A549 (cell line): Measurements from ENCODE around the gene SCN2B. TPM values are rescaled to one million over a fixed set of nuclear protein-coding genes. Genes with fewer than 3 reads are reported as not detected.
A peak's percentile ranks its signal among the peaks of the same experiment; 100 is the strongest.

ENCODE experiments used
- ATAC-seq, 2 experiments: fragments of 200-7000 bp in 1 of 2; fragments of >200 bp in 1 of 2; cut with Nextera tagmentation in 1 of 2; cut with Tn5 transposase in 1 of 2; 3 replicates each; pipeline versions ENCODE4 v1.8.0 to v1.9.1; 2018 to 2020; ENCODE audit warnings: mild to moderate bottlenecking in 1 of 2, moderate library complexity in 1 of 2
- CTCF ChIA-PET: fragments of 300-600 bp; sonication (Branson Sonifier 250); formaldehyde crosslinking; extraction: SDS; loops from one replicate; lab custom pipeline; 2021; ENCODE audit warnings: antibody characterized with exemption, inconsistent platforms; lab: Yijun Ruan, JAX
- POLR2A ChIA-PET: fragments of 350-600 bp; formaldehyde crosslinking; extraction: SDS; loops from one replicate; lab custom pipeline; 2021; ENCODE audit warnings: antibody characterized with exemption, inconsistent platforms; lab: Yijun Ruan, JAX
- DNase-seq, 2 experiments: peaks; one replicate each; pipeline versions ENCODE4 v3.0.0 to v3.0.0-alpha.2; 2011 to 2016; ENCODE audit warnings: low read depth in 1 of 2, low spot score in 1 of 2
- FAIRE-seq: peaks from 2 replicates; lab custom pipeline; 2011; peaks lifted over from hg19 to GRCh38; lab: Jason Lieb, UNC
- H3K27ac ChIP-seq, 2 experiments: fragments of >200 bp; sonication (Bioruptor Twin); formaldehyde crosslinking; 3 replicates each; pipeline ENCODE4 v1.5.1; 2016 to 2017
- H3K4me1 ChIP-seq: fragments of >200 bp; sonication (Bioruptor Twin); formaldehyde crosslinking; 3 replicates; pipeline ENCODE4 v1.6.1; 2016
- H3K4me2 ChIP-seq: fragments of >200 bp; sonication (Bioruptor Twin); formaldehyde crosslinking; 3 replicates; pipeline ENCODE4 v1.6.1; 2016
- H3K4me3 ChIP-seq: fragments of >200 bp; sonication (Bioruptor Twin); formaldehyde crosslinking; 3 replicates; pipeline ENCODE4 v1.5.1; 2016
- H3K9me3 ChIP-seq: fragments of >200 bp; sonication (Bioruptor Twin); formaldehyde crosslinking; 3 replicates; pipeline ENCODE4 v1.6.1; 2016
- ATOH8 ChIP-seq: fragments of 250-450 bp; sonication (Bioruptor Pico); IDR thresholded peaks from 2 replicates; pipeline ENCODE4 v1.5.0; 2020; ENCODE audit warnings: low read depth, mild to moderate bottlenecking, moderate library complexity
- BHLHE40 ChIP-seq: IDR thresholded peaks from 2 replicates; pipeline ENCODE4 v1.6.1; 2012; ENCODE audit warnings: low read depth, low read length, inconsistent platforms
- CBX2 ChIP-seq: fragments of 200-600 bp; sonication (generic); IDR thresholded peaks from 2 replicates; pipeline ENCODE4 v1.6.1; 2016; ENCODE audit warnings: low read depth, mild to moderate bottlenecking, borderline replicate concordance
- CBX8 ChIP-seq: fragments of 200-600 bp; sonication (generic); IDR thresholded peaks from 2 replicates; pipeline ENCODE4 v1.6.1; 2016
- CHD4 ChIP-seq: fragments of 200-600 bp; sonication (generic); IDR thresholded peaks from 2 replicates; pipeline ENCODE4 v1.6.1; 2016; ENCODE audit warnings: antibody characterized with exemption, mild to moderate bottlenecking, borderline replicate concordance
- E2F6 ChIP-seq: IDR thresholded peaks from 2 replicates; pipeline ENCODE4 v1.6.1; 2012; ENCODE audit warnings: low read depth, borderline replicate concordance
- EHF ChIP-seq: fragments of 250-450 bp; sonication (Bioruptor Pico); IDR thresholded peaks from 2 replicates; pipeline ENCODE4 v1.5.0; 2020; ENCODE audit warnings: mild to moderate bottlenecking
- EHMT2 ChIP-seq: fragments of 200-600 bp; sonication (generic); IDR thresholded peaks from 2 replicates; pipeline ENCODE4 v1.6.1; 2016; ENCODE audit warnings: antibody characterized with exemption, low read depth, mild to moderate bottlenecking, moderate library complexity
- ELK1 ChIP-seq: fragments of 150-350 bp; IDR thresholded peaks from 2 replicates; pipeline ENCODE4 v1.6.1; 2014; ENCODE audit warnings: low read depth, mild to moderate bottlenecking, low read length
- ESRRA ChIP-seq: fragments of 150-350 bp; IDR thresholded peaks from 2 replicates; pipeline ENCODE4 v1.6.1; 2014; ENCODE audit warnings: mild to moderate bottlenecking, low read length, borderline replicate concordance
- FOSB ChIP-seq: fragments of 250-450 bp; sonication (Bioruptor Pico); IDR thresholded peaks from 2 replicates; pipeline ENCODE4 v1.5.0; 2020; ENCODE audit warnings: mild to moderate bottlenecking, moderate library complexity
- FOSL2 ChIP-seq, 2 experiments: fragments of 450-650 bp in 1 of 2; fragments of >200 bp in 1 of 2; sonication (Bioruptor Twin) in 1 of 2; formaldehyde crosslinking; IDR thresholded peaks; 2 replicates each; pipeline versions ENCODE4 v1.5.0 to v1.6.1; 2016 to 2020; ENCODE audit warnings: mild to moderate bottlenecking in 1 of 2, moderate library complexity in 1 of 2
- HMGXB4 ChIP-seq: fragments of 250-450 bp; sonication (Bioruptor Pico); IDR thresholded peaks from 2 replicates; pipeline ENCODE4 v1.5.0; 2021; ENCODE audit warnings: mild to moderate bottlenecking, moderate library complexity, borderline replicate concordance
- JUN ChIP-seq, 2 experiments: fragments of >200 bp; sonication (Bioruptor Twin); formaldehyde crosslinking; IDR thresholded peaks; 2 replicates in 1 of 2; 3 replicates in 1 of 2; pipeline ENCODE4 v1.6.1; 2016 to 2017
- JUNB ChIP-seq: fragments of >200 bp; sonication (Bioruptor Twin); formaldehyde crosslinking; IDR thresholded peaks from 2 replicates; pipeline ENCODE4 v1.6.1; 2016
- KDM1A ChIP-seq: fragments of 200-600 bp; sonication (generic); IDR thresholded peaks from 2 replicates; pipeline ENCODE4 v1.6.1; 2016; ENCODE audit warnings: low read depth, mild to moderate bottlenecking
- KDM5A ChIP-seq: fragments of 200-600 bp; sonication (generic); IDR thresholded peaks from 2 replicates; pipeline ENCODE4 v1.6.1; 2016; ENCODE audit warnings: antibody characterized with exemption, mild to moderate bottlenecking
- MYC ChIP-seq: IDR thresholded peaks from 2 replicates; pipeline ENCODE4 v1.6.1; 2012; ENCODE audit warnings: mild to moderate bottlenecking, inconsistent platforms, low read length, improper control_type of control experiment, borderline replicate concordance
- NFE2L2 ChIP-seq: fragments of 150-350 bp; conservative IDR thresholded peaks from 2 replicates; pipeline ENCODE4 v1.6.1; 2014; ENCODE audit warnings: low read length
- NR3C1 ChIP-seq: fragments of >200 bp; sonication (Bioruptor Twin); formaldehyde crosslinking; IDR thresholded peaks from 3 replicates; pipeline ENCODE4 v1.6.1; 2017
- POLR2AphosphoS2 ChIP-seq: conservative IDR thresholded peaks from 2 replicates; pipeline ENCODE4 v1.6.1; 2012; ENCODE audit warnings: low read length, improper control_type of control experiment, inconsistent platforms
- SMC3 ChIP-seq: fragments of >200 bp; sonication (Bioruptor Twin); formaldehyde crosslinking; IDR thresholded peaks from 3 replicates; pipeline ENCODE4 v1.6.1; 2018; ENCODE audit warnings: inconsistent platforms
- ZC3H11A ChIP-seq: fragments of 450-650 bp; IDR thresholded peaks from 2 replicates; pipeline ENCODE4 v1.6.1; 2014; ENCODE audit warnings: antibody characterized with exemption, mild to moderate bottlenecking
- WGBS: methylation state at CpG from one replicate; pipeline ENCODE4 v1.1.6; 2017; ENCODE audit errors: missing lambda C conversion rate; 5-methylcytosine and 5-hydroxymethylcytosine counted together
- polyA plus RNA-seq, 4 experiments: library from polyadenylated mRNA; depleted of rRNA in 3 of 4; stranded (reverse); fragments of >200 nt; fragmentation: RNase III in 1 of 4; extraction: RNeasy Plus Mini Kit Qiagen cat#74134 plus additional on column Dnase treatment in 1 of 4; gene quantifications; 2 replicates in 3 of 4; 3 replicates in 1 of 4; pipeline ENCODE4 v1.2.3, GENCODE V29; 2011 to 2017

SCN2B gene
- polyA plus RNA-seq, 2 of the 4 experiments (the other 2 are of a cell fraction), result not detected

GRCh38 chr11:118145285-118146227 is 30.9 kb downstream of the SCN2B start (continued):
- TF ChIP-seq HMGXB4 (CRISPR knock-in tag) (no peak), ESRRA (no peak), POLR2AphosphoS2 (no peak), JUNB (no peak), SMC3 (peak; percentile 86), NFE2L2 (no peak), JUN (IDR thresholded peaks at IDR 0.05) (no peak), EHMT2 (no peak), BHLHE40 (no peak), EHF (CRISPR knock-in tag) (no peak)

- DNase-seq, result no peak
- H3K27ac ChIP-seq, result no peak overlapping the region
- TF ChIP-seq EHF (CRISPR knock-in tag), result no peak
- no peak for TF ChIP-seq CHD4
- TF ChIP-seq ZC3H11A, result no peak
- no peak for TF ChIP-seq MYC
- TF ChIP-seq ELK1, result no peak
- no peak for TF ChIP-seq POLR2AphosphoS2
- TF ChIP-seq CBX8, result no peak
- TF ChIP-seq FOSL2 (IDR thresholded peaks at IDR 0.05), result no peak
- no peak for TF ChIP-seq FOSL2 (CRISPR knock-in tag; IDR thresholded peaks at IDR 0.05)
- no peak for TF ChIP-seq E2F6
- no peak for TF ChIP-seq FOSB
- no peak for TF ChIP-seq NR3C1
- TF ChIP-seq ATOH8 (CRISPR knock-in tag), result no peak
- no peak for TF ChIP-seq KDM5A
- TF ChIP-seq KDM1A, result no peak
- TF ChIP-seq CBX2, result no peak
- CTCF ChIA-PET, result interaction anchor here (0.6 to 14.9 kb wide), 16 partner anchors 9 to 518 kb away, joined by 3 to 165 read pairs (median 3); partner anchors contain the start of gene SMIM35
- POLR2A ChIA-PET, result no interaction called here
- H3K4me1 ChIP-seq, result no peaks in the 10 kb centered on the region
- H3K4me3 ChIP-seq, result no peak overlapping the region
- WGBS, result 28% methylated on average over 20 of the region's 20 CpGs
- H3K4me2 ChIP-seq, result no peak overlapping the region
- ATAC-seq, result no peak; a peak in 1 of 6 replicates
- FAIRE-seq, result no peak
- no peaks in the 10 kb centered on the region for H3K9me3 ChIP-seq
Observed at GRCh38 chr11:118144301-118145268, 31.9 kb downstream of the SCN2B start.
